NCI-H510A (cell line): Measurements from ENCODE around the gene ESYT2.

ENCODE experiments used
- DNase-seq: peaks from one replicate; lab custom pipeline; 2025; lab: John Stamatoyannopoulos, UW

ESYT2 gene

GRCh38 chr7:158802535-158803366, 26.6 kb downstream of the ESYT2 start:
- DNase-seq: no peak

- no peak for DNase-seq
These were observed 30.6 kb downstream of the ESYT2 start for GRCh38 chr7:158798741-158799140.

- DNase-seq: no peak
These were observed 32.6 kb downstream of the ESYT2 start for GRCh38 chr7:158796667-158797066.

- DNase-seq: no peak
These were observed 34.0 kb downstream of the ESYT2 start for GRCh38 chr7:158795272-158795671.

GRCh38 chr7:158791107-158791506, 38.2 kb downstream of the ESYT2 start:
- DNase-seq: no peak

GRCh38 chr7:158789842-158790241, 39.5 kb downstream of the ESYT2 start:
- no peak for DNase-seq

- DNase-seq: no peak
These were observed 42.4 kb downstream of the ESYT2 start for GRCh38 chr7:158786898-158787297.

- no peak for DNase-seq
These were observed 45.0 kb downstream of the ESYT2 start for GRCh38 chr7:158784270-158784669.

- peak; percentile 49 for DNase-seq
These were observed 45.7 kb downstream of the ESYT2 start for GRCh38 chr7:158783595-158783994.

- DNase-seq: peak; percentile 64
These were observed 46.4 kb downstream of the ESYT2 start for GRCh38 chr7:158782761-158783401.

- DNase-seq: no peak
These were observed 47.2 kb downstream of the ESYT2 start for GRCh38 chr7:158781974-158782664.

- DNase-seq: no peak
These were observed 47.9 kb downstream of the ESYT2 start for GRCh38 chr7:158781217-158781973.

- DNase-seq: no peak
These were observed 50.0 kb downstream of the ESYT2 start for GRCh38 chr7:158779061-158780000.

- DNase-seq: no peak
These were observed 50.8 kb downstream of the ESYT2 start for GRCh38 chr7:158778471-158778870.

- no peak for DNase-seq
These were observed 51.5 kb downstream of the ESYT2 start for GRCh38 chr7:158777793-158778192.

- DNase-seq: no peak
These were observed 52.8 kb downstream of the ESYT2 start for GRCh38 chr7:158776474-158776873.

- no peak for DNase-seq
These were observed 54.4 kb downstream of the ESYT2 start for GRCh38 chr7:158774952-158775351.

GRCh38 chr7:158772916-158773315, 56.4 kb downstream of the ESYT2 start:
- no peak for DNase-seq

- no peak for DNase-seq
These were observed 58.0 kb downstream of the ESYT2 start for GRCh38 chr7:158771213-158771834.

- no peak for DNase-seq
These were observed 61.6 kb downstream of the ESYT2 start for GRCh38 chr7:158767707-158768106.
